IMR-90 (cell line): Measurements from ENCODE around the gene COL4A2. TPM values are rescaled to one million over a fixed set of nuclear protein-coding genes. Genes with fewer than 3 reads are reported as not detected.

ENCODE experiments used
- ATAC-seq: fragments of 200-7000 bp; cut with Tn5 transposase; 2 replicates; pipeline ENCODE4 v1.9.1; 2020; ENCODE audit warnings: low read depth, mild to moderate bottlenecking, moderate library complexity
- BruUV-seq: library from RNA; stranded (reverse); fragments of 400-500 nt; replicated peaks from 2 replicates; lab custom pipeline; 2021; lab: Mats Ljungman, UMichigan
- CTCF ChIA-PET: fragments of 300-600 bp; formaldehyde crosslinking; extraction: SDS; loops from one replicate; lab custom pipeline; 2021; ENCODE audit warnings: antibody characterized with exemption; lab: Yijun Ruan, JAX
- POLR2A ChIA-PET: fragments of 300-600 bp; sonication (Branson Sonifier 250); formaldehyde crosslinking; loops from one replicate; lab custom pipeline; 2022; ENCODE audit warnings: antibody characterized with exemption; ENCODE audit not compliant: unreplicated experiment; lab: Charles Lee
- DNase-seq: peaks from one replicate; pipeline ENCODE4 v3.0.0; 2013
- H2AFZ ChIP-seq: replicated peaks from 2 replicates; pipeline ENCODE3; 2013; ENCODE audit warnings: low read length, mild to moderate bottlenecking; ENCODE audit not compliant: poor library complexity
- H2AK5ac ChIP-seq: 2 replicates; pipeline ENCODE4 v1.6.1; 2013; ENCODE audit warnings: low read depth, low read length, inconsistent platforms
- H2AK9ac ChIP-seq: replicated peaks from 2 replicates; pipeline ENCODE3; 2013; ENCODE audit warnings: mild to moderate bottlenecking, low read depth, low read length, moderate library complexity; ENCODE audit not compliant: poor library complexity
- H2BK120ac ChIP-seq: 2 replicates; pipeline ENCODE4 v1.6.1; 2013; ENCODE audit warnings: low read depth, low read length, inconsistent platforms
- H2BK15ac ChIP-seq: 3 replicates; pipeline ENCODE4 v1.6.1; 2013; ENCODE audit warnings: low read depth, low read length, inconsistent platforms
- H2BK20ac ChIP-seq: 2 replicates; pipeline ENCODE4 v1.6.1; 2013; ENCODE audit warnings: low read depth, mild to moderate bottlenecking, inconsistent platforms, low read length, moderate library complexity
- H2BK5ac ChIP-seq: 2 replicates; pipeline ENCODE4 v1.6.1; 2013; ENCODE audit warnings: mild to moderate bottlenecking, low read depth, low read length, inconsistent platforms; ENCODE audit not compliant: poor library complexity, severe bottlenecking
- H3K14ac ChIP-seq: replicated peaks from 2 replicates; pipeline ENCODE4 v1.6.1; 2013; ENCODE audit warnings: low read depth, low read length, inconsistent platforms
- H3K18ac ChIP-seq: 2 replicates; pipeline ENCODE4 v1.6.1; 2013; ENCODE audit warnings: low read depth, low read length, control low read depth
- H3K23ac ChIP-seq: 2 replicates; pipeline ENCODE4 v1.6.1; 2013; ENCODE audit warnings: low read depth, low read length, inconsistent platforms
- H3K27ac ChIP-seq: 2 replicates; pipeline ENCODE4 v1.5.1; 2013; ENCODE audit warnings: mild to moderate bottlenecking, control low read depth, low read length; ENCODE audit not compliant: insufficient read depth
- H3K27me3 ChIP-seq: 2 replicates; pipeline ENCODE4 v1.6.1; 2013; ENCODE audit warnings: low read length; ENCODE audit not compliant: control insufficient read depth, insufficient read depth
- H3K36me3 ChIP-seq: 2 replicates; pipeline ENCODE4 v1.6.1; 2013; ENCODE audit warnings: low read length, mixed read lengths; ENCODE audit not compliant: control insufficient read depth, insufficient read depth
- H3K4ac ChIP-seq: 2 replicates; pipeline ENCODE4 v1.6.1; 2013; ENCODE audit warnings: low read depth, low read length, inconsistent platforms
- H3K4me1 ChIP-seq: 2 replicates; pipeline ENCODE4 v1.6.1; 2013; ENCODE audit warnings: low read length, mixed read lengths; ENCODE audit not compliant: control insufficient read depth, insufficient read depth
- H3K4me2 ChIP-seq: 2 replicates; pipeline ENCODE4 v1.6.1; 2013; ENCODE audit warnings: low read depth, mild to moderate bottlenecking, control low read depth, low read length, moderate library complexity
- H3K4me3 ChIP-seq: 2 replicates; pipeline ENCODE4 v1.5.1; 2013; ENCODE audit warnings: low read depth, mild to moderate bottlenecking, control low read depth, low read length, moderate library complexity; ENCODE audit not compliant: insufficient read depth
- H3K56ac ChIP-seq: 2 replicates; pipeline ENCODE4 v1.6.1; 2013; ENCODE audit warnings: low read length, inconsistent platforms; ENCODE audit not compliant: insufficient read depth; ENCODE audit errors: extremely low read depth
- H3K79me1 ChIP-seq, 2 experiments: 2 replicates each; pipeline ENCODE4 v1.6.1; 2013; ENCODE audit warnings: low read length in 2 of 2, inconsistent platforms in 1 of 2, low read depth in 1 of 2
- H3K9ac ChIP-seq: 2 replicates; pipeline ENCODE4 v1.6.1; 2013; ENCODE audit warnings: low read depth, low read length, control low read depth
- H3K9me1 ChIP-seq: 2 replicates; pipeline ENCODE4 v1.6.1; 2013; ENCODE audit warnings: low read length, inconsistent platforms; ENCODE audit not compliant: insufficient read depth
- H3K9me3 ChIP-seq: 2 replicates; pipeline ENCODE4 v1.6.1; 2013; ENCODE audit warnings: low read length; ENCODE audit not compliant: control insufficient read depth, insufficient read depth
- H4K20me1 ChIP-seq: 2 replicates; pipeline ENCODE4 v1.6.1; 2013; ENCODE audit warnings: low read length, inconsistent platforms; ENCODE audit not compliant: insufficient read depth
- H4K5ac ChIP-seq: 2 replicates; pipeline ENCODE4 v1.6.1; 2013; ENCODE audit warnings: mild to moderate bottlenecking, low read depth, low read length, control low read depth
- H4K8ac ChIP-seq, 2 experiments: 2 replicates each; pipeline ENCODE4 v1.6.1; 2013; ENCODE audit warnings: low read depth in 2 of 2, low read length in 2 of 2, control low read depth in 1 of 2, inconsistent platforms in 1 of 2
- H4K91ac ChIP-seq: 2 replicates; pipeline ENCODE4 v1.6.1; 2013; ENCODE audit warnings: low read depth, low read length, inconsistent platforms; ENCODE audit not compliant: insufficient read depth
- CEBPB ChIP-seq: IDR thresholded peaks from 2 replicates; pipeline ENCODE4 v1.6.1; 2012; ENCODE audit warnings: low read depth, low read length, improper control_type of control experiment
- FOS ChIP-seq: fragments of 150-350 bp; IDR thresholded peaks from 2 replicates; pipeline ENCODE4 v1.6.1; 2016; ENCODE audit warnings: low read depth, low read length
- MAZ ChIP-seq: IDR thresholded peaks from 2 replicates; pipeline ENCODE4 v1.6.1; 2012; ENCODE audit warnings: low read depth, mild to moderate bottlenecking, low read length, improper control_type of control experiment, moderate library complexity, borderline replicate concordance
- MXI1 ChIP-seq: IDR thresholded peaks from 2 replicates; pipeline ENCODE4 v1.6.1; 2012; ENCODE audit warnings: low read depth, mild to moderate bottlenecking, low read length, moderate library complexity, borderline replicate concordance
- POLR2A ChIP-seq: IDR thresholded peaks from 2 replicates; pipeline ENCODE4 v1.6.1; 2012; ENCODE audit warnings: mild to moderate bottlenecking, low read depth, low read length
- RAD21 ChIP-seq: IDR thresholded peaks from 2 replicates; pipeline ENCODE4 v1.6.1; 2012; ENCODE audit warnings: low read length, improper control_type of control experiment
- RCOR1 ChIP-seq: IDR thresholded peaks from 2 replicates; pipeline ENCODE4 v1.6.1; 2012; ENCODE audit warnings: mild to moderate bottlenecking, low read length, improper control_type of control experiment; ENCODE audit not compliant: insufficient replicate concordance
- SMC3 ChIP-seq: fragments of 150-350 bp; IDR thresholded peaks from 2 replicates; pipeline ENCODE4 v1.6.1; 2016; ENCODE audit warnings: low read depth, mild to moderate bottlenecking, antibody characterized with exemption, low read length, moderate library complexity
- WGBS, 2 experiments: methylation state at CpG; one replicate each; pipeline versions ENCODE4 v1.1.5 to v1.1.7; 2013; ENCODE audit warnings: missing lambda C conversion rate in 2 of 2; ENCODE audit not compliant: insufficient read length in 1 of 2; ENCODE audit errors: extremely low coverage in 2 of 2; 5-methylcytosine and 5-hydroxymethylcytosine counted together
- dilution Hi-C: fragments of 300-500 bp; cut with HindIII; formaldehyde crosslinking; loops from one replicate; pipeline ENCODE4 v1.14.3; 2018; ENCODE audit warnings: low sequenced_read_pairs; ENCODE audit not compliant: unreplicated experiment
- in situ Hi-C: fragments of 300-500 bp; cut with MboI; formaldehyde crosslinking; loops from 3 replicates; pipeline ENCODE4 v1.14.3; 2019; ENCODE audit warnings: low sequenced_read_pairs, inconsistent platforms, mixed read lengths
- intact Hi-C: fragments of 100-400 bp; cut with micrococcal nuclease; formaldehyde crosslinking; loops from 2 replicates; pipeline ENCODE4 v1.10.0; 2022
- polyA plus RNA-seq, 3 experiments: library from polyadenylated mRNA; depleted of rRNA; stranded (reverse); fragments of >200 nt; gene quantifications; 2 replicates each; pipeline ENCODE4 v1.2.3, GENCODE V29; 2012; ENCODE audit warnings: low replicate concordance in 1 of 3
- total RNA-seq: library from RNA; depleted of rRNA; stranded (reverse); fragments of >200 nt; gene quantifications from 2 replicates; pipeline ENCODE4 v1.2.3, GENCODE V29; 2012
- TF ChIP-seq, protein P1 (sequence below): conservative IDR thresholded peaks from 2 replicates; pipeline ENCODE4 v1.5.1; 2012; ENCODE audit warnings: mild to moderate bottlenecking, low read depth, low read length, improper control_type of control experiment
- TF ChIP-seq, protein P2 (sequence below): fragments of 150-350 bp; IDR thresholded peaks from 2 replicates; pipeline ENCODE4 v1.6.1; 2017; ENCODE audit warnings: mild to moderate bottlenecking, antibody characterized with exemption, low read length, low read depth

COL4A2 gene
- total and polyA plus RNA-seq, 2 of the 4 experiments (the other 2 are of a cell fraction), result 90.7 to 457 TPM

DNA sequence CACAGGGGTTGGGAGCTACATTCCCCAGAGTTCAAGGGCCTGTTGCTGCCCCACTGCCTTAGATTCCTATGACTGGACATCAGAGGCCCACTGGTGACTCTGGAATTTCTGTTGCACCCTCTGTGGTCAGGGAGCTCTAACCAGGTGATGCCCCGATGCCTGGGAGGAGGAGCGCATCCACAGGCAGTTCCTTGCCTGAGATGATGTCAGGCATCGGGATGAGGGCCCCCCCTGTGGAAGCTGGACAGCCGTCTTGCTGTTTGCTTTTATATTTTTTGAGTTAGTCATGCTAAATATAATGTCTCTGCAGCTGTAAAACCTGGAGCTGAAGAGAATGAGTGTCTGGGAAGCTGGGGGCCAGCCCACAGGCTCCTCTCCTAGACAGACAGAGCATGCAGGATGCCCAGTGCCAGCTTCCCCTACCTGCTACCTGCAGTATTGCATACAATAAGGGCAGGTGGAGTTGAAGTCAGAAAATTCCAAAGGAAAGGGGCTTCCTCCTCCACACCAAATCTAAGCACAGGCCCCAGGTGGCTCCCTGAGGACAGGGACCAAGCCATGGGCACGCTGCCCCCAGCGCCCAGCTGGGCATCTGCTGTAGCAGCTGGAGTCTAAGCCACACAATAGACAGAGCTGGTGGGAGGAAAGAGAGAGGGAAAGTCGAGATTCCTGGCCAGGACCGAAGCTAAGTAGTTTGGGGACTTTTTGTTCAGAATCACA lies 16.2 kb downstream of the COL4A2 start:
- H3K9me1 ChIP-seq, result peaks cover 57% of the 10 kb centered on the region
- H3K56ac ChIP-seq, result no peak overlapping the region
- dilution Hi-C loops, result no loop called here
- H4K91ac ChIP-seq, result peak overlapping the region; percentile 34; the same call in 1 of the 2 replicates
- H4K5ac ChIP-seq, result peak overlapping the region; percentile 32; the same call in 1 of the 2 replicates
- H3K14ac ChIP-seq, result peak overlapping the region; percentile 69
- TF ChIP-seq MXI1, result no peak
- TF ChIP-seq RCOR1, result peak; percentile 77
- TF ChIP-seq, protein P1, sequence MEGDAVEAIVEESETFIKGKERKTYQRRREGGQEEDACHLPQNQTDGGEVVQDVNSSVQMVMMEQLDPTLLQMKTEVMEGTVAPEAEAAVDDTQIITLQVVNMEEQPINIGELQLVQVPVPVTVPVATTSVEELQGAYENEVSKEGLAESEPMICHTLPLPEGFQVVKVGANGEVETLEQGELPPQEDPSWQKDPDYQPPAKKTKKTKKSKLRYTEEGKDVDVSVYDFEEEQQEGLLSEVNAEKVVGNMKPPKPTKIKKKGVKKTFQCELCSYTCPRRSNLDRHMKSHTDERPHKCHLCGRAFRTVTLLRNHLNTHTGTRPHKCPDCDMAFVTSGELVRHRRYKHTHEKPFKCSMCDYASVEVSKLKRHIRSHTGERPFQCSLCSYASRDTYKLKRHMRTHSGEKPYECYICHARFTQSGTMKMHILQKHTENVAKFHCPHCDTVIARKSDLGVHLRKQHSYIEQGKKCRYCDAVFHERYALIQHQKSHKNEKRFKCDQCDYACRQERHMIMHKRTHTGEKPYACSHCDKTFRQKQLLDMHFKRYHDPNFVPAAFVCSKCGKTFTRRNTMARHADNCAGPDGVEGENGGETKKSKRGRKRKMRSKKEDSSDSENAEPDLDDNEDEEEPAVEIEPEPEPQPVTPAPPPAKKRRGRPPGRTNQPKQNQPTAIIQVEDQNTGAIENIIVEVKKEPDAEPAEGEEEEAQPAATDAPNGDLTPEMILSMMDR, result peak; percentile 18; the same call in 1 of the 2 replicates
- TF ChIP-seq CEBPB, result peak; percentile 60
- no peak; the same call in 1 of the 2 replicates for TF ChIP-seq RAD21
- TF ChIP-seq, protein P2, sequence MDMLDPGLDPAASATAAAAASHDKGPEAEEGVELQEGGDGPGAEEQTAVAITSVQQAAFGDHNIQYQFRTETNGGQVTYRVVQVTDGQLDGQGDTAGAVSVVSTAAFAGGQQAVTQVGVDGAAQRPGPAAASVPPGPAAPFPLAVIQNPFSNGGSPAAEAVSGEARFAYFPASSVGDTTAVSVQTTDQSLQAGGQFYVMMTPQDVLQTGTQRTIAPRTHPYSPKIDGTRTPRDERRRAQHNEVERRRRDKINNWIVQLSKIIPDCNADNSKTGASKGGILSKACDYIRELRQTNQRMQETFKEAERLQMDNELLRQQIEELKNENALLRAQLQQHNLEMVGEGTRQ, result no peak
- peak; percentile 62; the same call in 1 of the 2 replicates for TF ChIP-seq POLR2A
- peak; percentile 82 for TF ChIP-seq MAZ
- TF ChIP-seq FOS, result no peak; the same call in 1 of the 2 replicates
- TF ChIP-seq SMC3, result no peak
- CTCF ChIA-PET, result interaction anchor here (1.6 kb wide), 1 partner anchor 18 kb away, joined by 6 read pairs; the partner anchor contains the start of gene COL4A1
- peak overlapping the region; percentile 7; the same call in 1 of the 2 replicates for H3K4me2 ChIP-seq
- DNase-seq (peak; percentile 96), ATAC-seq (peak; percentile 75)
- BruUV-seq, result no TSS peak
- in situ Hi-C loops, result no loop called here
- H2AFZ ChIP-seq, result no peak overlapping the region
- POLR2A ChIA-PET, result interaction anchor here (1.0 to 1.4 kb wide), 3 partner anchors 10 to 17 kb away, joined by 4 to 9 read pairs (median 5); no protein-coding TSS in a partner anchor
- H2AK5ac ChIP-seq, result peak overlapping the region; percentile 48; the same call in 1 of the 2 replicates
- H3K9ac ChIP-seq, result no peak overlapping the region
- H2BK5ac ChIP-seq, result peak overlapping the region; percentile 51
- H3K18ac ChIP-seq, result 0 out of 2 replicates have a peak overlapping the region, but pooled peaks have one; percentile 1
- no peak overlapping the region for H2AK9ac ChIP-seq
- H3K36me3 ChIP-seq, result peaks cover 7% of the 10 kb centered on the region
- H2BK15ac ChIP-seq, result 0 out of 3 replicates have a peak overlapping the region, but pooled peaks have one; percentile 6
- no peak overlapping the region for H3K4me3 ChIP-seq
- peaks cover 47% of the 10 kb centered on the region for H3K4me1 ChIP-seq
- intact Hi-C loops, result no loop called here
- peak overlapping the region; percentile 52 for H3K27ac ChIP-seq
- peaks cover 27 to 84% of the 10 kb centered on the region in 2 experiments for H3K79me1 ChIP-seq
- peaks cover 64% of the 10 kb centered on the region for H4K20me1 ChIP-seq
- H2BK20ac ChIP-seq, result peak overlapping the region; percentile 46; the same call in 1 of the 2 replicates
- 67% methylated on average over 3 of the region's 8 CpGs; no CpG with 5 or more reads in 1 of the 2 experiments for WGBS, 2 experiments
- H3K23ac ChIP-seq, result peak overlapping the region; percentile 21; the same call in 1 of the 2 replicates
- H2BK120ac ChIP-seq, result peak overlapping the region; percentile 79; the same call in 1 of the 2 replicates
- no peaks in the 10 kb centered on the region for H3K27me3 ChIP-seq
- H4K8ac ChIP-seq, result peak overlapping the region; percentile 29 to 39; a peak in 1 of 4 replicates
- H3K4ac ChIP-seq, result peak overlapping the region; percentile 82
- H3K9me3 ChIP-seq, result no peaks in the 10 kb centered on the region
